Ovary (tissue), 3 donors: ENCODE results near the gene TRAPPC14.

Experiments
- EP300 ChIP-seq: sonication (generic); formaldehyde crosslinking; IDR thresholded peaks from one replicate; pipeline ENCODE4 v1.6.1; 2017; ENCODE audit warnings: antibody characterized with exemption
- TF ChIP-seq, protein P1 (sequence below), 3 donors: fragments of 450-650 bp in 2 of 3; fragments of 200-600 bp in 1 of 3; IDR thresholded peaks; one replicate each; pipeline versions ENCODE4 v1.5.1 to v1.8.0; 2016 to 2022; ENCODE audit warnings: antibody characterized with exemption in 3 of 3, mild to moderate bottlenecking in 1 of 3
- donor health status: DM: no; HTN: no; CAD: no.

DNA sequence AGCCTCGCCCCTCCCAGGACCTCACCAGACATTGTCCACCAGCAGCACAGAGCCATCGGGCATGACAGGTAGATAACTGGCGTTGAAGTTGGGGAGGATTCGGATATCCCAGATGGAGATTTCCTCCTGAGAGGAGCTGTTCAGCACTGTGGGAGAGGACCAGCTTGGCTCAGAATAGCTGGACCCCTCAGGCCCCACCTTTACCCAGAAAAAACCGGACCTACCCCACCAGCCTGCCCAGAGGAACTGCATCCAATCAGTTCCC lies 1.5 kb downstream of the TRAPPC14 start:
- TF ChIP-seq, protein P1, sequence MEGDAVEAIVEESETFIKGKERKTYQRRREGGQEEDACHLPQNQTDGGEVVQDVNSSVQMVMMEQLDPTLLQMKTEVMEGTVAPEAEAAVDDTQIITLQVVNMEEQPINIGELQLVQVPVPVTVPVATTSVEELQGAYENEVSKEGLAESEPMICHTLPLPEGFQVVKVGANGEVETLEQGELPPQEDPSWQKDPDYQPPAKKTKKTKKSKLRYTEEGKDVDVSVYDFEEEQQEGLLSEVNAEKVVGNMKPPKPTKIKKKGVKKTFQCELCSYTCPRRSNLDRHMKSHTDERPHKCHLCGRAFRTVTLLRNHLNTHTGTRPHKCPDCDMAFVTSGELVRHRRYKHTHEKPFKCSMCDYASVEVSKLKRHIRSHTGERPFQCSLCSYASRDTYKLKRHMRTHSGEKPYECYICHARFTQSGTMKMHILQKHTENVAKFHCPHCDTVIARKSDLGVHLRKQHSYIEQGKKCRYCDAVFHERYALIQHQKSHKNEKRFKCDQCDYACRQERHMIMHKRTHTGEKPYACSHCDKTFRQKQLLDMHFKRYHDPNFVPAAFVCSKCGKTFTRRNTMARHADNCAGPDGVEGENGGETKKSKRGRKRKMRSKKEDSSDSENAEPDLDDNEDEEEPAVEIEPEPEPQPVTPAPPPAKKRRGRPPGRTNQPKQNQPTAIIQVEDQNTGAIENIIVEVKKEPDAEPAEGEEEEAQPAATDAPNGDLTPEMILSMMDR (IDR thresholded peaks at IDR 0.05) = no peak
- no peak for TF ChIP-seq EP300
